Ishikawa (cell line): ENCODE measurements around the gene DOK6.

Experiments
- CEBPB ChIP-seq: IDR thresholded peaks from 2 replicates; pipeline ENCODE4 v1.6.1; 2012
- CREB1 ChIP-seq: IDR thresholded peaks from 2 replicates; pipeline ENCODE4 v1.6.1; 2012; ENCODE audit warnings: low read depth
- EGR1 ChIP-seq: IDR thresholded peaks from 2 replicates; pipeline ENCODE4 v1.6.1; 2012
- EP300 ChIP-seq: IDR thresholded peaks from 2 replicates; pipeline ENCODE4 v1.6.1; 2012; ENCODE audit warnings: borderline replicate concordance
- FOXM1 ChIP-seq: IDR thresholded peaks from 2 replicates; pipeline ENCODE4 v1.6.1; 2012; ENCODE audit warnings: low read depth, borderline replicate concordance
- NFIC ChIP-seq: IDR thresholded peaks from 2 replicates; pipeline ENCODE4 v1.6.1; 2012
- RAD21 ChIP-seq: IDR thresholded peaks from 2 replicates; pipeline ENCODE4 v1.6.1; 2012; ENCODE audit warnings: low read depth
- TAF1 ChIP-seq: IDR thresholded peaks from 2 replicates; pipeline ENCODE4 v1.6.1; 2012; ENCODE audit warnings: low read depth, mild to moderate bottlenecking
- TCF12 ChIP-seq: IDR thresholded peaks from 2 replicates; pipeline ENCODE4 v1.6.1; 2012; ENCODE audit warnings: low read depth
- TEAD4 ChIP-seq: IDR thresholded peaks from 2 replicates; pipeline ENCODE4 v1.6.1; 2012
- YY1 ChIP-seq: IDR thresholded peaks from 2 replicates; pipeline ENCODE4 v1.6.1; 2012; ENCODE audit warnings: low read depth
- ZBTB7A ChIP-seq: IDR thresholded peaks from 2 replicates; pipeline ENCODE4 v1.6.1; 2012; ENCODE audit warnings: low read depth
- TF ChIP-seq, protein P1 (sequence below): IDR thresholded peaks from 2 replicates; pipeline ENCODE4 v1.6.1; 2012
- TF ChIP-seq, protein P2 (sequence below): IDR thresholded peaks from 2 replicates; pipeline ENCODE4 v1.6.1; 2012
- TF ChIP-seq, protein P3 (sequence below): IDR thresholded peaks from 2 replicates; pipeline ENCODE4 v1.6.1; 2012; ENCODE audit warnings: low read depth, mild to moderate bottlenecking

DOK6 gene

DNA sequence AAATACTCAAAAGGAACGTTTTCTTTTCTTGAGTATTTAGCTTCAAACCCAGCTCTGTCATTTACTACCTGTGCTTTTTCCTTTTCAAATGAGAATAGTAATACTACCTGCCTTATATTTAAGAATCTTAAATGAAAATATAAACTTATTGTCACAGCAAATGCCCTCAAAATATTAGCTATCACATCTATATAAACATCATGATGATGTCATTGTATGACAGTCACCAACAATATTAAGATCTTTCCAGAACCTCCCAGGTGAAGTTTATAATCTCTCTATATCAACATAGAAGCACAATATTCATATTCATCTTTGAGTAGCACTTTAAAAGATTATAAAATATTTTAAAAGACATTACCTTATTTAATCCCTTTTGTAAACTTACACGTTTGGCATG is 92.2 kb downstream of the DOK6 start:
- TF ChIP-seq, protein P1, sequence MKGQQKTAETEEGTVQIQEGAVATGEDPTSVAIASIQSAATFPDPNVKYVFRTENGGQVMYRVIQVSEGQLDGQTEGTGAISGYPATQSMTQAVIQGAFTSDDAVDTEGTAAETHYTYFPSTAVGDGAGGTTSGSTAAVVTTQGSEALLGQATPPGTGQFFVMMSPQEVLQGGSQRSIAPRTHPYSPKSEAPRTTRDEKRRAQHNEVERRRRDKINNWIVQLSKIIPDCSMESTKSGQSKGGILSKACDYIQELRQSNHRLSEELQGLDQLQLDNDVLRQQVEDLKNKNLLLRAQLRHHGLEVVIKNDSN: no peak
- TF ChIP-seq EGR1 (no peak), NFIC (no peak), RAD21 (no peak), TCF12 (no peak), TEAD4 (no peak), CEBPB (no peak), FOXM1 (no peak), TAF1 (no peak), ZBTB7A (no peak), YY1 (no peak), CREB1 (no peak), EP300 (no peak)
- TF ChIP-seq, protein P2, sequence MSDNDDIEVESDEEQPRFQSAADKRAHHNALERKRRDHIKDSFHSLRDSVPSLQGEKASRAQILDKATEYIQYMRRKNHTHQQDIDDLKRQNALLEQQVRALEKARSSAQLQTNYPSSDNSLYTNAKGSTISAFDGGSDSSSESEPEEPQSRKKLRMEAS: no peak

DNA sequence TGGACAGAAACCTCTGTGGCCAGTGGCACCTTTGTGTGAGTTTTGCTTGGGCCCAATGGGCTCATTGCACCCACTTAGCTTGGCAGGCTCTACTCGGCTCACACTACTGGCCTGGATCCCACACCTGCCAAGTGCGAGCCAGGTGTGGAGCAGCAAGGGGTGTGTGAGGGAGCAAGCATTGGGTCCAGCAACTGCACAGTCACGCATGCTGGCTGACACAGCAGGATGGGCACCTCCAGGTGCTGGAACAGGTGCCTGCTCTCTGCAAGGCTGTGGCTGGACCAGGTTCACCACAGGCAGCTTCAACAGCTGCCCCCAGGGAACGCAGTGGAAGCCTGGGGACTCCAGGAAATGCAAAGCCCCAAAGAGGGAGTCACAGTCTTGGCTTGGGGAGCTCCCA is 94.2 kb downstream of the DOK6 start:
- TF ChIP-seq CREB1 (no peak), EGR1 (no peak), TCF12 (no peak), CEBPB (no peak), FOXM1 (no peak)
- TF ChIP-seq, protein P1: no peak

DNA sequence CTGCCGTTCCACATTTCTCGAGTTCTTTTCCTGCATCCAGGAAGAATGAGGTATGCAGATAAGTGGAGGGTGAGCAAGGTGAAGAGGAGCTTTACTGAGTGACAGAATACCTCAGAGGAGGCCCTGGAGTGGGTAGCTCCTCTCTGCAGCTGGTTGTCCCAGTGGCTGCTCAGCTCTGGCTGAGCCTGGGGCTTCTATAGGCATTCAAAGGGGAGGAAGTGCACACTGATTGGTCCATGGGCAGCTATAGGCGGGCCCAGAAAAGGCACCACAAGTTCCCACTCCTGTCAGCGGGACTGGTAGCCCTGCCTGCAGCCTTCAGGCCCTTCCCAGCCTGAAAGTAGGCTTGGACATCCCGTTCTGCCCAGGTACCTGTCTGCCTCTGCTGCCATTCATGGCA is 94.7 kb downstream of the DOK6 start:
- TF ChIP-seq TCF12 (no peak), TEAD4 (no peak), TAF1 (no peak), EGR1 (no peak), CREB1 (no peak), ZBTB7A (no peak), EP300 (no peak), NFIC (no peak)
- TF ChIP-seq, protein P2: no peak
- TF ChIP-seq, protein P3, sequence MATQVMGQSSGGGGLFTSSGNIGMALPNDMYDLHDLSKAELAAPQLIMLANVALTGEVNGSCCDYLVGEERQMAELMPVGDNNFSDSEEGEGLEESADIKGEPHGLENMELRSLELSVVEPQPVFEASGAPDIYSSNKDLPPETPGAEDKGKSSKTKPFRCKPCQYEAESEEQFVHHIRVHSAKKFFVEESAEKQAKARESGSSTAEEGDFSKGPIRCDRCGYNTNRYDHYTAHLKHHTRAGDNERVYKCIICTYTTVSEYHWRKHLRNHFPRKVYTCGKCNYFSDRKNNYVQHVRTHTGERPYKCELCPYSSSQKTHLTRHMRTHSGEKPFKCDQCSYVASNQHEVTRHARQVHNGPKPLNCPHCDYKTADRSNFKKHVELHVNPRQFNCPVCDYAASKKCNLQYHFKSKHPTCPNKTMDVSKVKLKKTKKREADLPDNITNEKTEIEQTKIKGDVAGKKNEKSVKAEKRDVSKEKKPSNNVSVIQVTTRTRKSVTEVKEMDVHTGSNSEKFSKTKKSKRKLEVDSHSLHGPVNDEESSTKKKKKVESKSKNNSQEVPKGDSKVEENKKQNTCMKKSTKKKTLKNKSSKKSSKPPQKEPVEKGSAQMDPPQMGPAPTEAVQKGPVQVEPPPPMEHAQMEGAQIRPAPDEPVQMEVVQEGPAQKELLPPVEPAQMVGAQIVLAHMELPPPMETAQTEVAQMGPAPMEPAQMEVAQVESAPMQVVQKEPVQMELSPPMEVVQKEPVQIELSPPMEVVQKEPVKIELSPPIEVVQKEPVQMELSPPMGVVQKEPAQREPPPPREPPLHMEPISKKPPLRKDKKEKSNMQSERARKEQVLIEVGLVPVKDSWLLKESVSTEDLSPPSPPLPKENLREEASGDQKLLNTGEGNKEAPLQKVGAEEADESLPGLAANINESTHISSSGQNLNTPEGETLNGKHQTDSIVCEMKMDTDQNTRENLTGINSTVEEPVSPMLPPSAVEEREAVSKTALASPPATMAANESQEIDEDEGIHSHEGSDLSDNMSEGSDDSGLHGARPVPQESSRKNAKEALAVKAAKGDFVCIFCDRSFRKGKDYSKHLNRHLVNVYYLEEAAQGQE: no peak

DNA sequence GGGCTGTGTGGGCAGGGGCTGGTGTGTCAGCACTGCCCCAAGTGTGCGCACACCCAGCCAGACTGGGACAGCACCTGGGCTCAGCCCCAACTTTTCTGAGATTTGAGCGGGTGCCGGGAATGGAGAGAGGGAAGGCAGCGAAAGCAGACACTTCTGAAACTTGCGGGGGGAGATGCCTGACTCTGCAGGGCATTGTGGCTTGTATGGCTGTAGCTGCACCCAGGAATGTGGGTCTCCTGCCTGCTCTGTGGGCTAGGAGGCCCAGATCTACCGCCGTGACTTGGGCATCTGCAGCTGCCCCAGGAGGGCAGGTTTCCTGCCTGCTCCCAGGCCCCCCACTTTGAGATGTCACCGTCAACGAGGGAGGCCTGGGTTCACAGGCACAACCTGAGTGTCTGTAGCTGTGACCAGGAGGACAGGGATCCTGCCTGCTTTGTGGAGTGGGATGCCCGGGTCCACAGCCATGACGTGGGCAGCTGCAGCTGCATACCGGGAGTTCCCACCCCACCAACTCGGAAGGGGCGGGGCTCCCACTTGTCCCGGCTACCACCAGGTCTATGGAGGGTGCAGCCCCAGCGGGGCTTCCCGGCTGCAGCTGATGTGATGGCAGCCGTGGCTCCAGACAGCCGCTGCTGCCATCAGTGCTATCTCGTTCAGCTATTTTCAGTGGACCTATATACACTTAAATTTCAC is 95.3 kb downstream of the DOK6 start:
- TF ChIP-seq RAD21 (no peak), FOXM1 (no peak), YY1 (no peak), NFIC (no peak), EP300 (no peak), EGR1 (no peak), CREB1 (no peak), TCF12 (no peak), CEBPB (no peak), TEAD4 (no peak), TAF1 (no peak), ZBTB7A (no peak)
- TF ChIP-seq, protein P2: no peak
- TF ChIP-seq, protein P3: no peak
- TF ChIP-seq, protein P1: no peak

DNA sequence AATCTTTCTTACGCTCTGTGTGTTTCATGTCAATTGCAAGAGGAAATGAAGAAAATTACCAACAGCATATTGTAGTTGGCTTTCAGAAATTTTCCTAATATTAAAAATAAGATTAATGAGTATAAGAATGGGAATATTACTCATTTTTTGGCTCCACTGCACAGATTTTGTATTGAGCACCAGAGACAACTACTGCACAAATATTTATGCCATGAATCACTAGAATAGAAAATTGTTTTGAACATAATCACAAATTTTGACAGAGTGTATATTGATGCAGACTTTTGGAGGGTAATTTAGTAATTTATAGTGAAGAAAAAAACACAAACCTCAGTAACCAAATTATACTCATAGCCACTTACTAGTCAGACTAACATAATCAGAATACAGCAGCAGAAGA is 118.3 kb downstream of the DOK6 start:
- TF ChIP-seq YY1 (no peak), TAF1 (no peak), NFIC (no peak), EGR1 (no peak), FOXM1 (no peak), EP300 (no peak), CEBPB (no peak), CREB1 (no peak), ZBTB7A (no peak), TCF12 (no peak), RAD21 (no peak), TEAD4 (no peak)
- TF ChIP-seq, protein P2: no peak
- TF ChIP-seq, protein P1: no peak
- TF ChIP-seq, protein P3: no peak
